Smooth muscle cell (in vitro differentiated cells): Measurements from ENCODE around the gene UBE2G2. TPM values are rescaled to one million over a fixed set of nuclear protein-coding genes. Genes with fewer than 3 reads are reported as not detected.

ENCODE experiments used
- DNase-seq: peaks from one replicate; lab custom pipeline; 2025; ENCODE audit not compliant: unreplicated experiment; lab: John Stamatoyannopoulos, UW
- H2AFZ ChIP-seq: fragments of 200-600 bp; sonication (generic); 2 replicates; pipeline ENCODE4 v1.6.0; 2016; ENCODE audit warnings: antibody characterized with exemption, low read depth, mild to moderate bottlenecking
- H3F3A ChIP-seq: fragments of 200-600 bp; sonication (generic); 2 replicates; pipeline ENCODE4 v1.6.0; 2017; ENCODE audit warnings: antibody characterized with exemption, low read depth
- H3K27ac ChIP-seq: fragments of 200-600 bp; sonication (generic); 2 replicates; pipeline ENCODE4 v1.5.1; 2016; ENCODE audit warnings: low read depth, mild to moderate bottlenecking
- H3K27me3 ChIP-seq: fragments of 200-600 bp; sonication (generic); 2 replicates; pipeline ENCODE4 v1.6.1; 2016; ENCODE audit warnings: low read depth, mild to moderate bottlenecking
- H3K36me3 ChIP-seq: fragments of 200-600 bp; sonication (generic); 2 replicates; pipeline ENCODE4 v1.5.1; 2016; ENCODE audit warnings: low read depth
- H3K4me1 ChIP-seq: fragments of 200-600 bp; sonication (generic); 2 replicates; pipeline ENCODE4 v1.5.1; 2016; ENCODE audit warnings: low read depth
- H3K4me2 ChIP-seq: fragments of 200-600 bp; sonication (generic); 2 replicates; pipeline ENCODE4 v1.6.0; 2016; ENCODE audit warnings: mild to moderate bottlenecking
- H3K4me3 ChIP-seq: fragments of 200-600 bp; sonication (generic); 2 replicates; pipeline ENCODE4 v1.5.1; 2016; ENCODE audit warnings: mild to moderate bottlenecking
- H3K79me2 ChIP-seq: fragments of 200-600 bp; sonication (generic); 2 replicates; pipeline ENCODE4 v1.6.0; 2016; ENCODE audit warnings: low read depth, mild to moderate bottlenecking
- H3K9ac ChIP-seq: fragments of 200-600 bp; sonication (generic); 2 replicates; pipeline ENCODE4 v1.6.0; 2016; ENCODE audit warnings: low read depth
- H3K9me3 ChIP-seq: fragments of 200-600 bp; sonication (generic); replicated peaks from 2 replicates; pipeline ENCODE4 v1.5.1; 2016; ENCODE audit warnings: low read depth
- H4K20me1 ChIP-seq: fragments of 200-600 bp; sonication (generic); 2 replicates; pipeline ENCODE4 v1.6.0; 2016; ENCODE audit warnings: low read depth
- CTCF ChIP-seq: fragments of 200-600 bp; sonication (generic); IDR thresholded peaks from 2 replicates; pipeline ENCODE4 v1.5.1; 2017; ENCODE audit warnings: borderline replicate concordance, mild to moderate bottlenecking, antibody characterized with exemption; ENCODE audit not compliant: insufficient read depth, poor library complexity, severe bottlenecking
- WGBS: methylation state at CpG from one replicate; pipeline ENCODE4 v1.1.7; 2016; ENCODE audit warnings: low lambda C conversion rate; 5-methylcytosine and 5-hydroxymethylcytosine counted together
- polyA plus RNA-seq: library from polyadenylated mRNA; unstranded; fragments of >200 nt; fragmentation: Nextera tagmentation; extraction: Ambion mirVana; gene quantifications from 2 replicates; pipeline ENCODE4 v1.2.1, GENCODE V29; 2016
- total RNA-seq: library from RNA; depleted of rRNA; stranded (reverse); fragments of >200 nt; gene quantifications from 2 replicates; pipeline ENCODE4 v1.2.3, GENCODE V29; 2014

The UBE2G2 gene
- total and polyA plus RNA-seq, 2 experiments from 2014 or later: 33.1 to 34.1 TPM

GRCh38 chr21:44783020-44783696 is 18.5 kb downstream of the UBE2G2 start:
- 99% methylated on average over 5 of the region's 5 CpGs for WGBS
- H3K36me3 ChIP-seq: no peaks in the 10 kb centered on the region
- H3K9ac ChIP-seq: no peak overlapping the region
- TF ChIP-seq CTCF: no peak
- no peak overlapping the region for H3K4me2 ChIP-seq
- H3K27me3 ChIP-seq: no peaks in the 10 kb centered on the region
- no peak overlapping the region for H2AFZ ChIP-seq
- H3K9me3 ChIP-seq: no peaks in the 10 kb centered on the region
- H3K27ac ChIP-seq: no peak overlapping the region
- H4K20me1 ChIP-seq: peaks cover 79% of the 10 kb centered on the region
- no peaks in the 10 kb centered on the region for H3F3A ChIP-seq
- no peaks in the 10 kb centered on the region for H3K4me1 ChIP-seq
- DNase-seq: no peak
- H3K79me2 ChIP-seq: peaks cover 24% of the 10 kb centered on the region
- H3K4me3 ChIP-seq: no peak overlapping the region

- DNase-seq: no peak
- Histone ChIP-seq H3K9me3 (no peaks in the 10 kb centered on the region), H3F3A (no peaks in the 10 kb centered on the region), H3K36me3 (no peaks in the 10 kb centered on the region), H3K4me1 (no peaks in the 10 kb centered on the region), H3K9ac (no peak overlapping the region), H3K4me2 (no peak overlapping the region), H3K27me3 (no peaks in the 10 kb centered on the region), H3K4me3 (no peak overlapping the region), H4K20me1 (peaks cover 70% of the 10 kb centered on the region), H2AFZ (no peak overlapping the region), H3K79me2 (peaks cover 8% of the 10 kb centered on the region), H3K27ac (no peak overlapping the region)
- WGBS: 93% methylated on average over 15 of the region's 16 CpGs
- TF ChIP-seq CTCF: no peak
These were observed 20.7 kb downstream of the UBE2G2 start for GRCh38 chr21:44780767-44781459.

- Histone ChIP-seq H3K4me2 (no peak overlapping the region), H3K9me3 (no peaks in the 10 kb centered on the region), H4K20me1 (peaks cover 62% of the 10 kb centered on the region), H3F3A (no peaks in the 10 kb centered on the region), H3K4me3 (no peak overlapping the region), H2AFZ (no peak overlapping the region), H3K27ac (no peak overlapping the region), H3K9ac (no peak overlapping the region), H3K27me3 (no peaks in the 10 kb centered on the region), H3K79me2 (peaks cover 8% of the 10 kb centered on the region), H3K4me1 (no peaks in the 10 kb centered on the region), H3K36me3 (no peaks in the 10 kb centered on the region)
- TF ChIP-seq CTCF: no peak
- no peak for DNase-seq
- WGBS: 83% methylated on average over 7 of the region's 7 CpGs
These were observed 21.5 kb downstream of the UBE2G2 start for GRCh38 chr21:44780137-44780502.
